Activated T-helper 2 cell treated with anti-CD3 and anti-CD28 coated beads, Interferon-gamma antibody, Interleukin-2, Interleukin-4, amounts not matched to agents 10 μg/mL and 5 μg/mL and 100 μg/mL, durations not matched to agents 14 hours and 24 hours and 36 hours (primary cell): ENCODE data around the gene FKBP14. TPM values are rescaled to one million over a fixed set of nuclear protein-coding genes. Genes with fewer than 3 reads are reported as not detected.
A peak's percentile ranks its signal among the peaks of the same experiment; 100 is the strongest.

Experiments used
- DNase-seq: peaks from one replicate; pipeline ENCODE4 v3.0.0; 2021; ENCODE audit warnings: low spot score
- H3K27ac Mint-ChIP-seq: one replicate; pipeline ENCODE4 v1.8.0; 2021; ENCODE audit warnings: mixed read lengths
- H3K27me3 Mint-ChIP-seq: one replicate; pipeline ENCODE4 v1.8.0; 2021; ENCODE audit warnings: low read depth, mixed read lengths
- H3K36me3 Mint-ChIP-seq: one replicate; pipeline ENCODE4 v1.8.0; 2021; ENCODE audit warnings: low read depth, mixed read lengths
- H3K4me1 Mint-ChIP-seq: one replicate; pipeline ENCODE4 v1.8.0; 2021; ENCODE audit warnings: low read depth, mixed read lengths
- H3K4me3 Mint-ChIP-seq: one replicate; pipeline ENCODE4 v1.8.0; 2021; ENCODE audit warnings: low read depth, mild to moderate bottlenecking, moderate library complexity, mixed read lengths
- H3K9me3 Mint-ChIP-seq: one replicate; pipeline ENCODE4 v1.8.0; 2021; ENCODE audit warnings: mixed read lengths
- intact Hi-C: fragments of 100-400 bp; cut with micrococcal nuclease; formaldehyde crosslinking; loops from one replicate; pipeline ENCODE4 v1.15.1; 2023
- total RNA-seq: library from RNA; stranded (reverse); gene quantifications from 2 replicates; pipeline ENCODE4 v1.2.3, GENCODE V29; 2022

The FKBP14 gene
- total RNA-seq, 1 donor from 2014 or later, result 8.0 TPM

- Mint-ChIP-seq H3K4me1 (peaks cover 26% of the 10 kb centered on the region), H3K4me3 (no peak overlapping the region), H3K36me3 (peaks cover 6% of the 10 kb centered on the region), H3K27me3 (no peaks in the 10 kb centered on the region), H3K27ac (peak overlapping the region; percentile 55), H3K9me3 (no peaks in the 10 kb centered on the region)
- intact Hi-C loops, result loop anchor here (1.0 to 5.0 kb wide), 8 partner anchors 33 to 476 kb away; partner anchors contain the start of genes GGCT, MTURN, SCRN1 and ZNRF2
- DNase-seq, result no peak
Measured at GRCh38 chr7:30028749-30029635, 2.5 kb upstream of the FKBP14 start.

GRCh38 chr7:30028216-30028748, 1.8 kb upstream of the FKBP14 start, which contains the start of gene PLEKHA8:
Gene PLEKHA8 (plus strand): TSS chr7:30028412. CDS start chr7:30028763, 351 bp downstream.
- Mint-ChIP-seq H3K4me3 (peak within 1 kb of the TSS; percentile 93), H3K36me3 (peaks cover 6% of the 10 kb centered on the region), H3K27ac (peak within 1 kb of the TSS; percentile 84), H3K4me1 (peaks cover 32% of the 10 kb centered on the region), H3K27me3 (no peaks in the 10 kb centered on the region), H3K9me3 (no peaks in the 10 kb centered on the region)
- peak; percentile 87 for DNase-seq
- intact Hi-C loops, result loop anchor here (1.0 to 5.0 kb wide), 7 partner anchors 41 to 477 kb away; partner anchors contain the start of genes GGCT, MTURN, SCRN1 and ZNRF2

- Mint-ChIP-seq H3K36me3 (peaks cover 6% of the 10 kb centered on the region), H3K4me1 (peaks cover 35% of the 10 kb centered on the region), H3K27me3 (no peaks in the 10 kb centered on the region), H3K9me3 (no peaks in the 10 kb centered on the region), H3K4me3 (peak overlapping the region; percentile 93), H3K27ac (peak overlapping the region; percentile 84)
- DNase-seq, result no peak
- intact Hi-C loops, result loop anchor here (1.0 to 5.0 kb wide), 8 partner anchors 40 to 567 kb away; partner anchors contain the start of genes GARS1, GGCT, MTURN and SCRN1
Measured at GRCh38 chr7:30027740-30028215, 1.3 kb upstream of the FKBP14 start.

GRCh38 chr7:30027065-30027456, 559 bp upstream of the FKBP14 start:
- Mint-ChIP-seq H3K9me3 (no peaks in the 10 kb centered on the region), H3K27ac (peak overlapping the region; percentile 84), H3K27me3 (no peaks in the 10 kb centered on the region), H3K36me3 (peaks cover 6% of the 10 kb centered on the region), H3K4me3 (peak overlapping the region; percentile 93), H3K4me1 (peaks cover 35% of the 10 kb centered on the region)
- DNase-seq, result no peak
- intact Hi-C loops, result loop anchor here (2.0 to 5.0 kb wide), 4 partner anchors 40 to 568 kb away; partner anchors contain the start of genes GARS1 and SCRN1

GRCh38 chr7:30023524-30023923, 3.0 kb downstream of the FKBP14 start:
- Mint-ChIP-seq H3K36me3 (peaks cover 8% of the 10 kb centered on the region), H3K27ac (no peak overlapping the region), H3K4me3 (no peak overlapping the region), H3K27me3 (no peaks in the 10 kb centered on the region), H3K9me3 (no peaks in the 10 kb centered on the region), H3K4me1 (peaks cover 40% of the 10 kb centered on the region)
- intact Hi-C loops, result no loop called here
- DNase-seq, result no peak

- H3K27ac Mint-ChIP-seq, result no peak overlapping the region
Measured at GRCh38 chr7:30022991-30023390, 3.5 kb downstream of the FKBP14 start.

GRCh38 chr7:30020535-30020934, 6.0 kb downstream of the FKBP14 start:
- Mint-ChIP-seq H3K9me3 (no peaks in the 10 kb centered on the region), H3K27me3 (no peaks in the 10 kb centered on the region), H3K4me1 (peaks cover 26% of the 10 kb centered on the region), H3K4me3 (no peak overlapping the region), H3K27ac (no peak overlapping the region), H3K36me3 (peaks cover 18% of the 10 kb centered on the region)
- DNase-seq, result no peak
- intact Hi-C loops, result no loop called here

More at GRCh38 chr7:30022991-30023390, 3.5 kb downstream of the FKBP14 start:
- Mint-ChIP-seq H3K27me3 (no peaks in the 10 kb centered on the region), H3K4me1 (peaks cover 40% of the 10 kb centered on the region), H3K36me3 (peaks cover 10% of the 10 kb centered on the region), H3K4me3 (no peak overlapping the region), H3K9me3 (no peaks in the 10 kb centered on the region)
- no peak for DNase-seq
- intact Hi-C loops, result no loop called here

GRCh38 chr7:30019960-30020359, 6.5 kb downstream of the FKBP14 start:
- H3K4me3 Mint-ChIP-seq, result no peak overlapping the region
- intact Hi-C loops, result no loop called here
- H3K36me3 Mint-ChIP-seq, result peaks cover 12% of the 10 kb centered on the region
- no peaks in the 10 kb centered on the region for H3K9me3 Mint-ChIP-seq
- DNase-seq, result no peak
- peaks cover 21% of the 10 kb centered on the region for H3K4me1 Mint-ChIP-seq
- H3K27ac Mint-ChIP-seq, result no peak overlapping the region
- no peaks in the 10 kb centered on the region for H3K27me3 Mint-ChIP-seq

GRCh38 chr7:30019387-30019786, 7.1 kb downstream of the FKBP14 start:
- Mint-ChIP-seq H3K27ac (no peak overlapping the region), H3K36me3 (peaks cover 15% of the 10 kb centered on the region), H3K4me3 (no peak overlapping the region), H3K9me3 (no peaks in the 10 kb centered on the region), H3K27me3 (no peaks in the 10 kb centered on the region), H3K4me1 (peaks cover 15% of the 10 kb centered on the region)
- DNase-seq, result no peak
- intact Hi-C loops, result no loop called here

GRCh38 chr7:30018451-30018850, 8.1 kb downstream of the FKBP14 start:
- H3K4me3 Mint-ChIP-seq, result no peak overlapping the region
- intact Hi-C loops, result no loop called here
- DNase-seq, result no peak
- peaks cover 19% of the 10 kb centered on the region for H3K36me3 Mint-ChIP-seq
- H3K27ac Mint-ChIP-seq, result no peak overlapping the region
- peaks cover 9% of the 10 kb centered on the region for H3K4me1 Mint-ChIP-seq
- no peaks in the 10 kb centered on the region for H3K9me3 Mint-ChIP-seq
- H3K27me3 Mint-ChIP-seq, result no peaks in the 10 kb centered on the region

GRCh38 chr7:30012757-30013156, 13.7 kb downstream of the FKBP14 start:
- intact Hi-C loops, result no loop called here
- Mint-ChIP-seq H3K27ac (no peak overlapping the region), H3K9me3 (no peaks in the 10 kb centered on the region), H3K27me3 (no peaks in the 10 kb centered on the region), H3K4me3 (no peak overlapping the region), H3K4me1 (no peaks in the 10 kb centered on the region), H3K36me3 (peaks cover 17% of the 10 kb centered on the region)
- no peak for DNase-seq

GRCh38 chr7:30010021-30010420, 16.5 kb downstream of the FKBP14 start:
- no peaks in the 10 kb centered on the region for H3K4me1 Mint-ChIP-seq
- no peak overlapping the region for H3K4me3 Mint-ChIP-seq
- H3K27ac Mint-ChIP-seq, result no peak overlapping the region
- DNase-seq, result no peak
- no peaks in the 10 kb centered on the region for H3K27me3 Mint-ChIP-seq
- no peaks in the 10 kb centered on the region for H3K9me3 Mint-ChIP-seq
- H3K36me3 Mint-ChIP-seq, result peaks cover 11% of the 10 kb centered on the region
- intact Hi-C loops, result no loop called here

GRCh38 chr7:30005464-30005863, 21.0 kb downstream of the FKBP14 start:
- peaks cover 9% of the 10 kb centered on the region for H3K27me3 Mint-ChIP-seq
- intact Hi-C loops, result no loop called here
- no peak overlapping the region for H3K27ac Mint-ChIP-seq
- H3K4me3 Mint-ChIP-seq, result no peak overlapping the region
- no peak for DNase-seq
- no peaks in the 10 kb centered on the region for H3K9me3 Mint-ChIP-seq
- H3K36me3 Mint-ChIP-seq, result no peaks in the 10 kb centered on the region
- H3K4me1 Mint-ChIP-seq, result no peaks in the 10 kb centered on the region
